Stimulated activated CD8-positive, alpha-beta memory T cell treated with anti-CD3 and anti-CD28 coated beads, Interleukin-4, amount 100 ng/mL, for 24 hours (primary cell): ENCODE measurements around the gene ANKRD1.
"Not testable (repeated sequence)": the region's sequence is repeated elsewhere in the genome, so short reads cannot be mapped to it uniquely, and the experiment has no call there.

ENCODE experiments used
- DNase-seq: peaks from one replicate; pipeline ENCODE4 v3.0.0-alpha.2; 2020; ENCODE audit warnings: low read depth

Gene ANKRD1

DNA sequence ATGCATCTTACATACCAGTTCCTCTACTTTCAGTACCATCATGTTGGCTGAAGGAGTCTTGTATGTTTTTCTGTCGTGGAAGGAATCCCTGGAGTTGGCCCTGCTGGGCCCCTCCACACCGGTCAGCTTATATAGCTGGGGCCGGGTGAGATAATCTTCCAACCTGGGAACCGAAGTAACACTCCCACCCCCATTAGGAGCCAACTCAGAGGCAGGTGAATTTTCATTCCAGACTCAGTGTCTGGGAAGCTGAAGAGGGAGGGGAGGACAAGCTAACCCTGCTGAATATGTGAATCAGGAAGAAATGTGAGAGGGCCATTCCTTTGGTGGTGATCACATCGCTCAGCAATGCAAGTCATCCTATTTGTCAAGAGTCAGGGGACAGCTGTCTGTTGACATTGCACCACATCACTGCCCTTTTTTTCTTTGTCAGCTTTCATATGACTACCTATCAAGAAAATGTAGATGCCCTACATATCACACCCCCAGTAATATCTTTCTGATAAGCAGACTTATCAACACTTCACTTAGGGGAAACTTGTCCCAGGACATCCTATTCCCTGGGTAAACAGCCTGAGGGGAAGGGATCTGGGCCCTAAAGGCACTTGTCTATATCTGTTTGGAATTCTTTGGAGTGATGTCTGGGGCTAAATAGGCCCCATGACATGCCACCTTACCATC is at the start of gene ANKRD1:
TSS of gene ANKRD1 (minus strand) at position 102 of the 681 bp plus-strand sequence. CDS start at position 42, 60 bp downstream.
- no peak for DNase-seq

GRCh38 chr10:90969947-90970673 is 49.2 kb upstream of the ANKRD1 start:
- DNase-seq, result no peak

DNA sequence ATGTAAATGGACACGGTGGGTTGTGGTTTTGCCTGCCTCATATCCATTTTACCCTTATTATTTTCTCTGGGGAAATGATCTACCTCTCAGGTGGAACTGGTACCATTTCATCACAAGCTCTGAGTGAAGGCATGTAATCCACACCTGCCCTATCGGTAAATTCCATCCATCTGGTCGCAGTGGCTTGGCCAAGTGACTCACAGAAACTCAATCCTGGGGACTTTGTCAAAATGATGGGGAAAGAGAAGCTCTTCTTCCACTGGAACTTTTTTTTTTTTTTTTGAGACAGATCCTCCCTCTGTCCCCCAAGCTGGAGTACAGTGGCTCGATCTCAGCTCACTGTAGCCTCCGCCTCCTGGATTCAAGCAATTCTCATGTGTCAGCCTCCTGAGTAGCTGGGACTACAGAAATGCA is 48.2 kb upstream of the ANKRD1 start:
- DNase-seq, result no peak

GRCh38 chr10:90968328-90969081 is 47.6 kb upstream of the ANKRD1 start:
- no peak for DNase-seq

DNA sequence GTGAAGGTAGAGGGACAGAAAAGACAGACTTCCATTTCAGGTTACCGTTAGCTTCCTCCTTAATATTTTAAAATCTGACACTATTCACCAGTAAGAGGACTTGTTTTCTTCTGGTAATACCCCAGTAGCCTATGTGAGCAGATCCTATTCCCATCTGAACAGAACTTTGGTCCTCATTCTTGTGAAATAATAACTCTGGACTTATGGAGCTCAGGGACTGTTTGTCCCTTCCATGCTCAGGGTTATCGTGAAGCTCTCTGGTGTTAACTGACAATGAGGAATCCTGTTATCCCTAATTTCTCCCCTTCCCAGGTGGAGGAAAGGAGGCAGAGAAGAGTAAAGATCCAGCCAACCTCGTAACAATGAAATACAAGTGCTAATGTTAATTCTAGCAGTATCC is 47.0 kb upstream of the ANKRD1 start:
- DNase-seq, result no peak

DNA sequence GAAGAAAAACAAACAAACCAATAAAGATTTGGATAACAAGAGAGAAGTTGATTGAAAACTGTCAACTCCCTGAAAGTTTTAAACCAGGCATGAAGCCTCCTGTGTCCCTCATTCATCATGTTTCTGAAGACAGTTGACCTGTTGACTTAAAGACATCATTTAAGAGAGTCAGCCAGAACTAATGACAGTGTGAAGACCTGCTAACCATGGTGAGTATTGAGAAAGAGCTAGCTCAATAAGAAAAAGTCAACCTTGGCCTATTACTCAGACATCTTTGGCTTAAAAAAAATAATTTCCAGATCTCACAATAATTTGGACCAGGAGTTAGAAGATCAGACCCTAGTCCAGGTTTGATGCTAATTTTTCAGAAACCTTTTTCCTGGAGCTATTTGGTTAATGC is 45.3 kb upstream of the ANKRD1 start:
- DNase-seq, result no peak

DNA sequence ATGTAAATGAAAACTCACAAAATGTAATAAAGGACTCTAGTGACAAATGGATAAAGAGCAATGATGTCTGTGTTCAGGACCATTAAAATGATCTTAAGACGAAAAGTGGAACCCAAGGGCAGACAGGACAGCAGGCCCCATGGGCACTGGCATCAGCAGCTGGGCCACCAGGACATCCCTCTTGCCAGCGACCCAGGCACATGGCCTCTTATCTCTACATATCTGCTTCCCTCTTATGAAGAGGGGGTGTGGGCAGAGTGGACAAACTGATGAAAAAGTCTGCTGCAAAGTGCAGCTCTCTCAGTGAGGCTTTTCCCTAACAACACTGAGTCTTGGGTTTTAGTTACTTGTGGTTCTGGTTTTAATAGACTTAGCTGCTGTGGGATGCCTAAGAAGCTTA is 44.8 kb upstream of the ANKRD1 start:
- DNase-seq, result no peak

DNA sequence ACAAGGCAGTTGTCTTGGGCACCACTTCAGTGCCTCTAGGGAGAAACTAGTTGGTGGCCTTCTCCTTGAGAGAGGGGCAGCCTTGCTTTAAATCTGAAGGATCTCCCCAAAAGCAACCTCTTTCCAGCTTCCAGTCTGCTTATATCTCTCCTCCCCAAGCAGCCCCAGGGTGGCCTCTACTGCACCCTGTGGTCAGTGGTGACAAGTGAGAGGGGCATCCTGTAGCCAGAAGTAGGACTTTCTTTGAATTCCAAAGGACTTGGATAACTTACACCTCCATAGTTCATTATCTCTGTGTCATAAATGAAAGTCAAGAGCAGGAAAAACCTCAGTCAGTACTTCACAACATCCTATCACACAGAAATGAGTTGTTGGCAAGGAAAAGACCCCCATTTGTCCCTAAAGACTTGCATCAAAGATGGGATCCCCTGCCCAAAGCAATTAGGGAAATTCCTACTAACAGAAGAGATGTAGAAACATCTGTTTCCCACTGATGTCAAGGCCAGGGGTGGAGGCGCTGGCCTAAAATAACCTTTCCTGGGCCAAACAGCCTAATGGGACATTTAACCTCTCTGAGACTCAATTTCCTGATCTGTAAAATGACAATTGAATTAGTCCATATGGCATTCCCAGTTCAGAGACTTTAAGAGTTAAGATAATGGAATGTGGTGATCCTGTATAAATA is 44.0 kb upstream of the ANKRD1 start:
- no peak for DNase-seq

- DNase-seq, result no peak
These were observed 42.4 kb upstream of the ANKRD1 start for GRCh38 chr10:90963331-90963730.

DNA sequence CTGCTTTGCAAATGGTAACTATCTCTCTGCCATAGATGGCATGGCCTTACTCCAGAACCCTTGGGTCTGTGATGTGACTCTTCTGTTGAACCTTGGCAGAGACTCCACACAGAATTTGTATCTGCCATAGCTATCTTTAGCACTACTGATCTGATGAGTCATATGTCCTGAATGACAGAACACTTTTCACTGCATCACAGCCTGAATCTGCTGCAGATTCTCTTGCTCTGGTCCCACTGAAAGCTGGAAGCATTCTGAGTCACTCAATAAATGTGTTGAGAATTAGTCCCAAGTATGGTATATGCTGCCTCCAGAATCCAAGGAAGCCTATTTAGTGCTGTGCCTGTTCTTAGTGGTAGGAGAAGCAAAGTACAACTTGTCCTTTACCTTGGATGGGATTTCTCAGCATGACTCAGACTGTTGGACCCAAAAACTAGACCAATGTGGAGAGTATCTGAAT is 39.5 kb upstream of the ANKRD1 start:
- no peak for DNase-seq

GRCh38 chr10:90959826-90960225 is 38.9 kb upstream of the ANKRD1 start:
- no peak for DNase-seq

DNA sequence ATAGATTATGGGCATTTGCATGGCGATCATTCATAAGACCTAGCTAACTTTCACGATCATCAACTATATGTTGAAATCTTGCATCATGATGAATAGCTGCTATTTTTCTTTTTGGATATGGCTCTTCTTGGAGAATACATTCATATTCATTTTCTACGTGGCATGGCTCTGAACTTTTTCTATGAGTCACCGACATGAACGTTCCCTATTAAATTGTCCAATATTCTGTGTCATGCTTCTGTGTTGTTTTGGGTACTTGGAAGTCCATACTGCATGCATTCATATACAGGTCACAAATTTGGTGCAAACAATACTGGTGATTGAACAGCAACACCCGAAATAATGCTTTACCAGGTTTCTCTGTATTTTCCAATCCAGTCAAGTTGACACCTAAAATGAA is 37.9 kb upstream of the ANKRD1 start:
- DNase-seq, result no peak

- no peak for DNase-seq
These were observed 26.4 kb upstream of the ANKRD1 start for GRCh38 chr10:90947030-90947960.

- no peak for DNase-seq
These were observed 24.7 kb upstream of the ANKRD1 start for GRCh38 chr10:90945491-90946070.

GRCh38 chr10:90944749-90945148 is 23.9 kb upstream of the ANKRD1 start:
- DNase-seq, result no peak

GRCh38 chr10:90942980-90943379 is 22.1 kb upstream of the ANKRD1 start:
- not testable (repeated sequence) for DNase-seq

- no peak for DNase-seq
These were observed 18.8 kb upstream of the ANKRD1 start for GRCh38 chr10:90939648-90940047.

- no peak for DNase-seq
These were observed 18.2 kb upstream of the ANKRD1 start for GRCh38 chr10:90939116-90939515.

DNA sequence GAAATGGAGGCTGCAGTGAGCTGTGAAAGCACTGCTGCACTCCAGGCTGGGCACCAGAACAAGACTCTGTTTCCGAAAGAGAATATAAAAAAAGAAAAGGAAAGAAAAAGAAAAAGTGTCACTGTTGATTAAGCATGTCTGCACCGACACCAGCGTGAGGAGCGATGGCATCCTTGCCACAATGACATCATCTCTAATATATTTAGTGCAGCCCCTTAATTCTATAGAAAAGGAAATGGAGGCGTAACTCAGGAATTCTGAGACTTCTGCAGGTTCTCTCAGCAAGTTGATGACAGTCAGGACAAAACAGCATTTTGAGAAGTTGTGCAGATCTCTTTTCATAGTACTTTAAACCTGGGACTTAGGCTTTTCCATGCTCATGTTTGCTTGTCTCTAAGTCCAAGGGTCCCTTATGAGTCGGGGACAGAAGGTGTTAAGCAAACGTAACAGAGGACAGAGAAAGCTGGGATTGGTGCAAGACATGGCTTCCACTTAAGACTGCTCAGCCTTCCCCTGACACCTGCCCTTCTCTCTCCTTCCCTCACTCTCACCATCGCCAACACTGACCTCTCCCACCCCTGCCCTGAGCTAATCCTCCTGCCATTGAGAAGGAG is 16.9 kb upstream of the ANKRD1 start:
- DNase-seq, result no peak

- DNase-seq, result no peak
These were observed 15.4 kb upstream of the ANKRD1 start for GRCh38 chr10:90936276-90936659.
